Activated CD4-positive, alpha-beta T cell treated with anti-CD3 and anti-CD28 coated beads, Interleukin-2, amount 50 U/mL, for 24 hours (primary cell): Measurements from ENCODE around the gene CDH13.
A peak's percentile ranks its signal among the peaks of the same experiment; 100 is the strongest.

Experiments used
- DNase-seq, 2 donors: peaks; one replicate each; pipeline ENCODE4 v3.0.0-alpha.2; 2020; ENCODE audit warnings: low read depth in 1 of 2, low spot score in 1 of 2

CDH13 gene

GRCh38 chr16:83776944-83777343, 1150.2 kb downstream of the CDH13 start:
- DNase-seq: no peak

DNA sequence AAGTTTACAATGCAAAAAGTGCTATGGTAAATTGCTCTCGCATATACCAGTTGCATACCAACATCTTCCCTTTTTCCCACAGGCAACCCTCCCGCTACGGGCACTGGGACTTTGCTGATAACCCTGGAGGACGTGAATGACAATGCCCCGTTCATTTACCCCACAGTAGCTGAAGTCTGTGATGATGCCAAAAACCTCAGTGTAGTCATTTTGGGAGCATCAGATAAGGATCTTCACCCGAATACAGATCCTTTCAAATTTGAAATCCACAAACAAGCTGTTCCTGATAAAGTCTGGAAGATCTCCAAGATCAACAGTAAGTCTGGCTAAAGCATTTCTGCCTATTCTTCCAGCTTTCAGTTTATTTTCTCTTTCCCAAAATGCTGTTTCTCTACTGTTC, 1153.1 kb downstream of the CDH13 start:
- DNase-seq: no peak

- DNase-seq: no peak
These were observed 1158.7 kb downstream of the CDH13 start for GRCh38 chr16:83785455-83785854.

DNA sequence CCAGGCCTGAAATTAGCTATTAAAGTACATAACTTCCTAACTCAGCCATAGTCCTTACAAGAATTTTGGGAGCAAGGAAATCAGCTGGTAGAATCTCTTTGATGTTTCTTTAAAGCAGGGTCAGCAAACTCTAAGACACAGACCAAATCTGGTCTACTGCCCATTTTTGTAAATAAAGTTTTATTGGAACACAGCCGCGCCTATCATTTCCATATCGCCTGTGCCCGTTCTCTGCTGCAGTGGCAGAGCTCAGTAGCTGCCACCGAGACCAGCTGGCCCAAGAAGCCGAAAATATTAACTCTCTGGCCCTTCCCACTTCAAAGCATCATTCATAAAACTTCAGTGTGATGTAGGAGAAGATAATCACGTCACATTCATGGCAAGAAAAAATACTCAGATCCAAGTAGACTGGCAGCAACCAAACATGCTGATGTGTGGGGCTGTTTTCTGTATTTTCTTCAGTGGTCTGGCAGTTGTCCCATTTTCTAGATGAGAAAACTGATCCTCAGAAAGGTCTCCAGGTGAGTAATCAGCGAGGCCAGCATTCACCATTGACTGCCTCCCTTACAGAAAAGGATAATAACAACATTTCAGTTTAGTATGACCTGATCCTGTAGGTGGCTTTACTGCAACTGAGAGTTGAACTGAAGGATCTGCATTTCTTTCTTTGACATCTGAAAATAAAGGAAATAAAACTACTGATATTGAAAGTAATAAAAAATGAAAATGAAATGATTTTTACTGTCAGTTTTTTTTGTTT, 1163.1 kb downstream of the CDH13 start:
- no peak for DNase-seq

- no peak for DNase-seq
These were observed 1165.1 kb downstream of the CDH13 start for GRCh38 chr16:83791916-83792315.

DNA sequence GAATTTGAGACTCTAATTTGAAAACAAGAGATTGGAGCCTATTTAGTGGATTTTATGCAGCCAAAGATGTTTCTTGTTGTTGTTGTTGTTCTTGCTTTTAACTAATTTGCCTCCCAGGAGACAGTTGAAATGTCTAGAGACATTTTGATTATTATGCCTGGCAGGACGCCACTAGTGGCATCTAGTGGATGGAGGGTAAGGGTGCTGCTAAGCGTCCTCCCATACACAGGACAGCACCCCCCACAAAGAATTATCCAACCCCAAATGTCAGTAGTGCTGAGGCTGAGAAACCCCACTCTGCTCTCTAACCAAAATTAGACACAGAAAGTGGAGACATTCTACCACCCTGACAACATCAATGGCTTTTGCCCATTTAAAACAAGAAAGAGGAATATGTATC, 1165.6 kb downstream of the CDH13 start:
- no peak for DNase-seq

GRCh38 chr16:83793179-83793578, 1166.4 kb downstream of the CDH13 start:
- DNase-seq: no peak

GRCh38 chr16:83794860-83795554, 1168.2 kb downstream of the CDH13 start:
- DNase-seq: no peak

GRCh38 chr16:83797013-83797412, 1170.2 kb downstream of the CDH13 start:
- no peak for DNase-seq

DNA sequence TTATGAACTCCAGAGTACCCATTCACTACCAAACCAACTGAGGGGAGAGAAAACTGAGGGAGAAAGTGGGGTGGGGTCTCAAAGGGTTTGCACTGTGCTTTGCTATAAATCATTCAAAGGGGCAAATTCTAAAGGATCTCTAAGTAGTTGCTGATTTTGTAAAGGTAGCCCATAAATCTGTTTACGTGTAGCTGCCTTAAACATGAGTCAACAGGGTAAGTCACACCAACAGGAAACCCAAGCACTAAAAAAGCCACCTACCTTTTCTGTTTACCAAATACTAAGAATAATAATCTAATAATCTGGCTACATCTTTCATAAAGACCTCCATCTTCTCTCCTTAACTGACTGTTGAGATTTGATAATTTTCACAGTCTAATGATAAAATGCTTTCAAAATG, 1172.6 kb downstream of the CDH13 start:
- DNase-seq: no peak

DNA sequence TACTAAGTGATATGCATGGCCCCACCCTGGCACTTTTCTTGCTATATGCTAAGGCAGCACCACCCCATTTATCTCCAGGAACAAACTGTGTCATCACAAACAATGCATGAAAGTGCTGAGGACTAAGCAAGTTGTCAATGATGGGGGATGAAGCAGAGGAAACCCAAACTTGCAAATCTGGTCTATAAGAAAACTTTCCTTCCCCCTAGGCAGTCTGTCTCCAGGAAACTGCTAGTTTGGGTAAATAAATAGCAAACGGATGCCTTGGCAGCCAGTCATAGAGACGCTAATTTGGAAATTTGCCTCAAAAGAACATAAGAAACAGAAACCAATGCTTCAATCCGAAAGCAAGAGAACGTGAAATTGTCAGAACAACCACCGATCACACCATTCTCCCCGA, 1175.4 kb downstream of the CDH13 start:
- no peak for DNase-seq

GRCh38 chr16:83802554-83803205, 1175.9 kb downstream of the CDH13 start:
- no peak for DNase-seq

DNA sequence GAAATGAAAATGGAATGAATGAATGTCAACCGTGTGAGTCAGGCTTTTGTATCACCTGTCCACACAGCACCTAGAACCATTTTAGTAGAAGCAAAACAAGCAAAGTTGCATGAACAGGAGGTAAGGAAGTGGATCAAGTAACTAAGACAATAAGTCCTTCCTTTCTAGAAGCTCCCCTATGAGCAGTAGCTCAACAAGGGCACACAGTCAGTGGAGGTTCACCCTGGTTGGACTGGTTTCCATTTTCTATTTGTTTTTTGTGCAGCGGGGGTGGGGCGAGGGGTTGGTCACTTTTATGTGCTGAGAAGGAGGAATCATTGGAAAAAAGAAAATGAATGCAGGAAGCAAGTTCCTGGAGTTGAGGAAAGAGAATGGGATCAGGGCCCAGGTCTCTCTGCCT, 1177.0 kb downstream of the CDH13 start:
- no peak for DNase-seq

- no peak for DNase-seq
These were observed 1177.6 kb downstream of the CDH13 start for GRCh38 chr16:83804366-83804765.

DNA sequence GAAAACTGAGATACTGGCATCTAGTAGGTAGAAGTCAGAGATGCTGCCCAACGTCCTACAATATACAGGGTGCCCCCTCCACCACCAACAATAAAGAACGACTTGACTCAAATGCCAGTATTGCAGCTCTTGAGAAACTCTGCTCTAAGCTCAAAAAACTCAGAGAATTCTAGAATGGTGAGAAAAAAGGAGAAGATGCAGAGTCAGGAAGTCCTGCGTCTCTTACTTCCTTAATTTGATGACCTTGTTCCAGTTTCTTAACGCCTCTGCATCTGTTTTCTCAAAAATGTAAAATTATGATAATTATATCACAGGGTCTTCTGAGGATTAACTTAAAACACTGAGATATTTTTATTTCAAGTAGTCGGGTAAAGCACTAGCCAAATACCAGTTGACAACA, 1179.3 kb downstream of the CDH13 start:
- DNase-seq: no peak

- no peak for DNase-seq
These were observed 1180.0 kb downstream of the CDH13 start for GRCh38 chr16:83806731-83807130.

GRCh38 chr16:83807327-83807709, 1180.5 kb downstream of the CDH13 start:
- no peak for DNase-seq

DNA sequence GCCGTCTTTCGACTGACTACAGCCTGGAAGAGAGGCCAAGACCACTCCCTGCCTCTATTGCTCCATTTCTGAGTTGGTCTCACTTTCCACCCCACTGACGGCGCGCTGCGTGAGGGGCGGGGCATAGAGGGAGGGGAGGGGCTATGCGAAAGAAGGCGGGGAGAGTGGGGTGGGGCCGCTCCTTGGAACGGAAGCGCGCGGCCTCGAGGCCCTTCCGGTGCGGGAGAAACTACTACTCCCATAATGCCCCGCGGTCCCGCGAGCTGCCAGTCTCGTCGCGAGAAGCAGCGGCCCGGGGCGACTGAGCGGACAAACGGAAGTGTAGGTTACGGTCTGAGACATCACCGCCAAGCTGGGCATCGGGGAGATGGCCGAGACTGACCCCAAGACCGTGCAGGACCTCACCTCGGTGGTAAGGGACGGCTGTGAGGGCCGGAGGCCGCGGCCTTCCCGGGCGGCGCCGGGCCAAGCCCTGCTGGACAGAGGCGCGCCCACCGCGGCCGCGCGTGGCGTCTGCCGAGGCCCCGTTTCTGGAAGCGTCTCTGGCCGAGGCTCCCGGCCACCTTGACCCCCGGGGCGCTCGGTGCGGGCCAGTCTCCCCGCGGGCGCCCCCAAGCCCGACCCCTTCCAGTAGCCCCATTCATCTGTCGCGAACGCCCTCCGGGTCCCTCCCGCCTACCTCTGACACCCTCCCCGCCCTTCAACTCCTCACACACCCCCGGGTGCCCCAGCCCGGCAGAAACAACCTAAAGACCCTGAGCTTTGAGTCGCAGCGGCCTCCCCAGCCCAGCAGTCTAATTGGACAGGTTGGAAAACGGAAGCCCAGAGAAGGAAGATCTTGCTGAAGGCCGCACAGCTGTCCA, 1181.2 kb downstream of the CDH13 start, which contains the start of gene HSBP1:
TSS of gene HSBP1 (plus strand) at position 269 of the 863 bp plus-strand sequence. CDS start at position 368, 99 bp downstream.
- DNase-seq: peak; percentile 84 to 92

DNA sequence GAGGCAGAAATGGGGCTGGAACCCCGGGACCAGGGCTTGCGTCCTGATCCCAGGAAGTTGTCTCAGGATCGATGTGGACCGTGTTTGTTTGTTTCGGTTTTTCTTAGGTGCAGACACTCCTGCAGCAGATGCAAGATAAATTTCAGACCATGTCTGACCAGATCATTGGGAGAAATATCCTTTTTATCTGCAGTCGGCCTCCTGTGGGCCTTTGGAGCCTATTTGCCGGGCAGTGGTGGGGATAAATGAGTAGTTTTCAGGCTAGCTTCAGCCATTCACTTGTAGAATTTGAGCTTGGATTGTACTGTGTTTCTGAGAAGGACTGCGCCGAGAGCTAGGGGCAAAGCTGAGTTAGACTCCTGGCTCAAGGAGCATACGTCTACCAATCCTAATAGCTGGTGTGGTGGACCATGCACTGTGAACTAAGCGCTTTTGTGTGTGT, 1181.8 kb downstream of the CDH13 start:
- DNase-seq: no peak

DNA sequence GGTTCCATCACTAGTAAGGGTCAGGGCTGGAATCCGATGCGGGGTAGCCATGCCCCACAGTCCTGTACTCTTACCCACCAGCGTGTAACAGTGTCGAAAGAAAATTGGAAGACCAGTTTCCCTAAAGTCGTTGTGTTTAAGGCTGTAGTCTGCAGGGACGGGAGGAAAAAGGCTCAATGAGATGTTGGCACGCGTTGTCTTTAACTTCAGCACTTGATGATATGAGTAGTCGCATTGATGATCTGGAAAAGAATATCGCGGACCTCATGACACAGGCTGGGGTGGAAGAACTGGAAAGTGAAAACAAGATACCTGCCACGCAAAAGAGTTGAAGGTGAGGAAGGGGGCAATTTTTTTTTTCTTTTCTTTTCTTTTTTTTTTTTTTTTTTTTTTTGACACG, 1182.3 kb downstream of the CDH13 start:
- no peak for DNase-seq

GRCh38 chr16:83810901-83811300, 1184.1 kb downstream of the CDH13 start:
- DNase-seq: no peak
